Urinary bladder (tissue), 4 donors: ENCODE results near the gene PTPRD. TPM values are rescaled to one million over a fixed set of nuclear protein-coding genes. Genes with fewer than 3 reads are reported as not detected.

ENCODE experiments used
- DNase-seq: peaks from one replicate; pipeline ENCODE4 v3.0.0-alpha.2; 2015; ENCODE audit errors: extremely low spot score
- H3K27ac ChIP-seq: one replicate; pipeline ENCODE4 v1.5.1; 2013; ENCODE audit warnings: low read depth, mild to moderate bottlenecking, moderate library complexity
- H3K36me3 ChIP-seq: one replicate; pipeline ENCODE4 v1.6.1; 2013; ENCODE audit warnings: mild to moderate bottlenecking, moderate library complexity; ENCODE audit not compliant: insufficient read depth
- H3K4me1 ChIP-seq: one replicate; pipeline ENCODE4 v1.6.1; 2013; ENCODE audit warnings: mild to moderate bottlenecking, moderate library complexity; ENCODE audit not compliant: insufficient read depth
- H3K4me3 ChIP-seq: one replicate; pipeline ENCODE4 v1.5.1; 2013; ENCODE audit warnings: low read depth, low read length
- WGBS: extraction: QIAGEN DNeasy Blood & Tissue Kit; methylation state at CpG from one replicate; pipeline ENCODE4 v1.1.7; 2013; 5-methylcytosine and 5-hydroxymethylcytosine counted together
- polyA plus RNA-seq: library from polyadenylated mRNA; stranded (reverse); fragments of 200-250 nt; gene quantifications from one replicate; pipeline ENCODE4 v1.2.3, GENCODE V29; 2013
- total RNA-seq: library from RNA; depleted of rRNA; stranded (reverse); fragments of >200 nt; gene quantifications from one replicate; pipeline ENCODE4 v1.2.3, GENCODE V29; 2014
- donor health status: healthy with polysubstance abuse.
- donor health status: healthy.

PTPRD gene
- total and polyA plus RNA-seq, 2 donors: 7.3 to 210 TPM

GRCh38 chr9:8388132-8388531 lies 2224.7 kb downstream of the PTPRD start:
- WGBS: 81% methylated on average over 1 of the region's 1 CpG
- Histone ChIP-seq H3K4me1 (no peaks in the 10 kb centered on the region), H3K4me3 (no peak overlapping the region), H3K36me3 (no peaks in the 10 kb centered on the region), H3K27ac (no peak overlapping the region)
- DNase-seq: no peak

GRCh38 chr9:8384091-8384490 lies 2228.7 kb downstream of the PTPRD start:
- H3K27ac ChIP-seq: no peak overlapping the region
- no peak overlapping the region for H3K4me3 ChIP-seq
- DNase-seq: no peak
- WGBS: 84% methylated on average over 3 of the region's 3 CpGs
- H3K4me1 ChIP-seq: no peaks in the 10 kb centered on the region
- H3K36me3 ChIP-seq: no peaks in the 10 kb centered on the region

DNA sequence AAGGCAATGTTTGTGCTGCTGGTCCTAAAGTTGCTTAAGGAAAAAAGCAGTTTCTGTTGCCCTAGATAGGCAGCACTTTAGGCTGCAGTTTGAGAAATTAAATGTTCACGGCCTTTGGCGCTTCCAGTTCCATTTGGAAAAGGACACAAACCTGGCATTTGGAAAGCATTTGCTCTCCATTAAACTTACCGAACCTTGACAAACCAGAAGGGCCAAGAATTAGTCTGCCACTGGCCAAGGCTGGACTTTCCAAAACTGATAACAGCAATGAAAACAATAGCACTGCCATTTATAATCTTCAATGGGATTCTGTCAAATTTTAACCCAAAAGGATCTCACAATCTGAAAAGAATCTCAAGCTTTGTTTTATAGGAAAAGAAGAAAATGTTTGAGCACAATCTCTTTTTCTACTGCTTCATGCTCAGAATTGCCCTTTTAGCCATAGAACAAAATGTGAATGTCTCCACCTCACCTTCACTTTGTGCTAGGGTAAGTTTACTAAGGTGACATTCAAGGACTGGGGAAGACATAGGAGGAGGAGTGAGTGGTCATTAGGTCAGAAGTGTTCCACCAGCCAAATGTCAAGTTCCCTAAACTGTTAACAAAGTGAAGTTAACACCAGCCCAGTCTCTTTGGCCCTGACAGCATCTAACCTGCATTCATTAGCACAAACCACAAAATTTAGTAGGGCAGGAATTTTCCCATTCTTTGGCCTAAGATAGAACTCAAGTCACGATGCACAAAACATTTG lies 2229.8 kb downstream of the PTPRD start:
- Histone ChIP-seq H3K4me1 (no peaks in the 10 kb centered on the region), H3K36me3 (no peaks in the 10 kb centered on the region), H3K27ac (no peak overlapping the region), H3K4me3 (no peak overlapping the region)
- 78% methylated on average over 4 of the region's 4 CpGs for WGBS
- no peak for DNase-seq

DNA sequence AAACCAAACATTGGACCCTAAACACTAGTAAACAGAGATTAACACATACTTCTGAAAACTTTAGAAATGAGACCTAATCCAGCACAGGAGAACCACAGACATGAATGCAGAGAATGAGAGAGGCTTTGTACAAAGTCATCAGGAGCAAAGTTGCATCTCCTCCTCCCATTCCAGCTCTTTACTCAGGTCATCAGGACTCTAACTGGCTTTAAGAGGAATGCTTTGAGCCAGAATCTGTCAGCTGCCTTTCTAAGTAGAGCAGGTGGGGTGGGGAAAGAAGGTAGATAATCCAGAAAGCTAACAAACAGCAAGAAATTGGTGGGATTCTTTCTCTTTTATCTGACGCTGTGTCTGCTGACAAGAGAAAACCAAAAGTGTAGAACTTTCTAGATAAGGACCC lies 2230.5 kb downstream of the PTPRD start:
- DNase-seq: no peak
- 78% methylated on average over 1 of the region's 1 CpG for WGBS
- Histone ChIP-seq H3K36me3 (no peaks in the 10 kb centered on the region), H3K27ac (no peak overlapping the region), H3K4me3 (no peak overlapping the region), H3K4me1 (no peaks in the 10 kb centered on the region)

- H3K4me3 ChIP-seq: no peak overlapping the region
- no peak overlapping the region for H3K27ac ChIP-seq
- no peaks in the 10 kb centered on the region for H3K36me3 ChIP-seq
- H3K4me1 ChIP-seq: no peaks in the 10 kb centered on the region
- 73% methylated on average over 3 of the region's 3 CpGs for WGBS
- DNase-seq: no peak
Observed at GRCh38 chr9:8381601-8382000, 2231.2 kb downstream of the PTPRD start.

GRCh38 chr9:8374471-8374870 lies 2238.3 kb downstream of the PTPRD start:
- 72% methylated on average over 3 of the region's 3 CpGs for WGBS

DNA sequence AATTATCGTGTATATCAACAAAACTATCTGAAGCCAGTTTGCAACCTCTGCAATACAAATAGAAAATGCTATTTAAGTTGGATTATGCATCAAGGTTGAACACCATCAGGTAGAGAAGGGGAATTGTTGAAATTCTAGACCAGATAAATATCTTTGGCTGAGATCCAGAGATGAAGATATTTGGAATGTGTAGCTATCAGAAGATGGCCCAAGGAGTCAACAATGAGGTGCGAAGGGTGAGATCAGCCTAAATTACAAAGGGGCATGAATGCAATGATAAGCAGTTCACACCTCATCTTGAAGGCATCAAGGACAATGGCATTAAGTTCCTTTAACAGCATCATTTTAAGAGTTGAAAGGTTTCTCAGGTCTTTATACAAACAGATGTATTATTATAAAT lies 2241.1 kb downstream of the PTPRD start:
- no peaks in the 10 kb centered on the region for H3K4me1 ChIP-seq
- H3K27ac ChIP-seq: no peak overlapping the region
- no peak for DNase-seq
- no peak overlapping the region for H3K4me3 ChIP-seq
- WGBS: 91% methylated on average over 2 of the region's 2 CpGs
- no peaks in the 10 kb centered on the region for H3K36me3 ChIP-seq

More at GRCh38 chr9:8374471-8374870, 2238.3 kb downstream of the PTPRD start:
- no peaks in the 10 kb centered on the region for H3K4me1 ChIP-seq
- no peaks in the 10 kb centered on the region for H3K36me3 ChIP-seq
- H3K27ac ChIP-seq: no peak overlapping the region
- DNase-seq: no peak
- H3K4me3 ChIP-seq: no peak overlapping the region

DNA sequence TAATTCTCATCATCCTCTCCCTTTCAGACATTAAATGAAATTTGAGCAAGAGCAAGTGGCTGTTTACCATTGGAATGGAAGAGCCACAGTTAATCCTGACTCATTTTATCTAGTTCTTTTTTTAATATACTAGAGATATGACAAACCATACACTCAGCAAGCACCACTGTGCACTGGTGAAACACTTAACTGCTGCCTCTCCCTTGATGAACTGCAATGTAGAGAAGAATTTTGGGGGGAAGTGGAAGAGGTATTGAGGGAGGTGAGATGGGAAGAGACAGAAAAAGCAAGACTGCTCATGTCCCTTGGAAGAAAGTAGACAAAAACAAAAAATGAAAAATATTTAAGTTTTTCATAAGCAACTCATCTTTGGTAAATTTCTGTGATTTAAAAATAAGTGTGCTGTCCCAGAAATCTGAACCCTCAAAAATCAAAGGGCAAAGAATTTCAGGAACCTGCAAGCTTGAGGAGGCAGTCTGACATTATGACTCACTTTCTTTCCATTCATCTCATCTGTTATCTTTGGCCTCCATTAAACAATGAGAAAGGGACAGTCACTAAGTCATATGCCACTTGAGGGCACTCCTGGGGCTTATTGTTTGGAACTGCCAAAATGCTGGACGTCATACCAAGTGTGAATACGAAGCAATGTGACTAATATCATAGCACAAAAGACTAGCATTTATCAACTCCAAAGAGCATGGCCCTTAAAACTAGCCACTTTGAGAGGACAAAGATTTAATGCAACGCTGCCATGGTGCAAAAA lies 2246.5 kb downstream of the PTPRD start:
- WGBS: 88% methylated on average over 3 of the region's 3 CpGs

DNA sequence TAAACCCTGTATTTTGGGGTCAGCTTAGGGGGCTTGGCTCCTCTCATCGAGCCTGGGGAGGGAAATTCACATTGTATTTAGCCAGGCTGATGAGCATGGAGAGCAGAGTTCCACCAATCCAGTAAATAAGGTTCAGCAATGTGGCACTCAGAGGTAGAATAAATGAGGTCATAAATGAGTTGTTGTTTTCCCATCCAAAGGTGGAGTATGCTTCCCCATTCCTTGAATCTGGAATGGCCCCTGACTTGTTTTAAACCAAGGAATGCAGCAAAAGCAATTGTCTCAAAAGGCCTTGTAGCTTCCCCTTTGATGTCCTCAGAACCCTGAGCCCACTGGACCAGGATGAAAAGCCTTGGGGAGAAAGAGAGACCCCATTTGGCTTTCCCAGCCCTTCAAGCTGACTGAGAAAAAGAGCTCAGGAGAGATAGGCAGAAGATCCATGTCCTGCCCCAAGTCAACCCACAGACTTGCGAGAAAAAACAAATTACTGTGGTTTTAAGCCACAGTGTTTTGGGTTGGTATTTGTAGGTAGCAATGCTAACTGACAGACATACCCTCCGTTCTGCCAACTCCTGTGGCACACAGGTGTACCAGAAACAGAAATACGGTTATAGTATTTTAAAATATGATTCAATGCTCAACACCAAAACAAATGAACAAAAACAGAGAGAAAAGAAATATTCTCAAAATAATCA lies 2247.2 kb downstream of the PTPRD start:
- 92% methylated on average over 4 of the region's 4 CpGs for WGBS
- Histone ChIP-seq H3K4me3 (no peak overlapping the region), H3K4me1 (no peaks in the 10 kb centered on the region), H3K36me3 (no peaks in the 10 kb centered on the region), H3K27ac (no peak overlapping the region)
- DNase-seq: no peak

More for the DNA sequence above, 2246.5 kb downstream of the PTPRD start:
- no peak for DNase-seq
- Histone ChIP-seq H3K4me3 (no peak overlapping the region), H3K27ac (no peak overlapping the region), H3K4me1 (no peaks in the 10 kb centered on the region), H3K36me3 (no peaks in the 10 kb centered on the region)

DNA sequence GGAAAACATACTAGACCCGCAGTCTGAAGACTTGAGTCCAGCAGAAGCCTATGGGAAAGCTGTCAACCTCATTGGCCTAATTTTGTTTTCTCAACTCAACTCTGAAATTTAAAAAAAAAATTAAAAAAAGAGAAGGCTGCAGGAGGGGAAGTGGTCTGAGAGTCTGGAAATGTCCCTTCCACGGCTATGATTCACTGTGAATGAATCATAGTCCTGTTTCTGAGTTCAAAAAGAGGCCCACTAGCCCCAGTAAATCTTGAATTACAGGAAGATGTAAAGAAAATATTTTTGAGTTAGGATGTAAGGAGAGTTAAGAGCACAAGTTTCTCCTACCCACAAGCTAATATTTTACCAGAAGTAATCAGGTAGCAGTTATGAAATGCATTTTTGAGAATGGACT lies 2247.8 kb downstream of the PTPRD start:
- DNase-seq: no peak
- H3K36me3 ChIP-seq: no peaks in the 10 kb centered on the region
- no peak overlapping the region for H3K27ac ChIP-seq
- H3K4me3 ChIP-seq: no peak overlapping the region
- 49% methylated on average over 2 of the region's 2 CpGs for WGBS
- no peaks in the 10 kb centered on the region for H3K4me1 ChIP-seq

DNA sequence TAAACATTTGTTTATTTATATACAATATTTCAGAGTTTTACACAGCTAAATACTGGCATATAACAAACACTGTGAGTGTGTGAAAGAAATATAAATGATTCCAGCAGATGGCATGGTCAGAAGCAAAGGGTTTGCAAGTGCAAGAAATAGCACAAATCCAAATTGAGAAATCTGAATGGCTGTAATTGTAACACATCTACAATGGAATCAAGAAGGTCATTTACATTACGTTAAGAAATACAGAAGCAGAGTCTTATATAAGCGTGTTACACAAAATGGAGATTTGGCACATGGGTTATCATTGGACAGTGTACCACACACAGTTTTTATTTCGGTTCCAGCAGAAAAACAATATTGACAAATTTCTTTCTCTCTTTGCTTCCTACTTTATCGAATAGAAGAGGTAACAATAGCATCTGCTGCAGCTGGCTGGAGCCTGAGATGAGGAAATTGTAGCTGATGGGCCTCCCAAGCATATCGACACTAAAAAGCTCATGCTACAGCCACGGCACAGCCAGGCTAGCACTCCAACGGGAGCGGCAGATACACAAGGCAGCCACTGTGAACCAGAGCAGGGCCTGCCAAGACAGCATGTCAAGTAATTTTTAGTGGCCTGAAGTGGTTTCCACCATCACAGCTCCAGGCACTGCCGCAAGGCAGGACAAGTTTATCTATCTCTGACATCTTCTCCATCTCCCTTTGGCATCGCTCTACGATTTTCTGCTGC lies 2248.6 kb downstream of the PTPRD start:
- Histone ChIP-seq H3K4me1 (no peaks in the 10 kb centered on the region), H3K4me3 (no peak overlapping the region), H3K27ac (no peak overlapping the region), H3K36me3 (no peaks in the 10 kb centered on the region)
- no peak for DNase-seq
- WGBS: 95% methylated on average over 11 of the region's 11 CpGs

- DNase-seq: no peak
- no peaks in the 10 kb centered on the region for H3K36me3 ChIP-seq
- no peak overlapping the region for H3K27ac ChIP-seq
- 93% methylated on average over 1 of the region's 1 CpG for WGBS
- no peaks in the 10 kb centered on the region for H3K4me1 ChIP-seq
- no peak overlapping the region for H3K4me3 ChIP-seq
Observed at GRCh38 chr9:8362250-8362649, 2250.6 kb downstream of the PTPRD start.

DNA sequence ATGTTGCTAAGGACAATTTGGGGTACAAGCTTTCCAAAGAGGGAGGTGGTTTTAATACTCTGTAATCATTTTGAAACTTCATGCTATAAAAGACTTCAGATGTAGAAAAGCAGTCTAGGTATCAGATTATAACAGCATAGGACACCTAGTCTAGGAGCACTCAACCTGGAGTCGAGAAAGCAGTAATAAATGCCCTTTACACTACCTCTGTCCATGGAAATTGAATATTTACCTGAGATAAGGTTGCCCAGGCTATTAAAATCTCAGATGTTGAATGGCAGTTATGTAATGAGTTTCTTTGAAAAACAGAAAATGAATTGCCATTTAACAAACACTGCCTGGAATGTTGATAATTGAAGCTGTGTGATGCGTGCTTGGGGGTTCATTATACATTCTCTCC lies 2251.4 kb downstream of the PTPRD start:
- H3K27ac ChIP-seq: no peak overlapping the region
- no peaks in the 10 kb centered on the region for H3K4me1 ChIP-seq
- no peak for DNase-seq
- 85% methylated on average over 2 of the region's 2 CpGs for WGBS
- no peaks in the 10 kb centered on the region for H3K36me3 ChIP-seq
- no peak overlapping the region for H3K4me3 ChIP-seq
